ENCODE results near the gene ARMC2. TPM values are rescaled to one million over a fixed set of nuclear protein-coding genes. Genes with fewer than 3 reads are reported as not detected.
"Not testable (repeated sequence)": the region's sequence is repeated elsewhere in the genome, so short reads cannot be mapped to it uniquely, and the experiment has no call there.

ARMC2 gene
- total RNA-seq, 2 experiments from 2014 or later, result 12.2 to 15.3 TPM

DNA sequence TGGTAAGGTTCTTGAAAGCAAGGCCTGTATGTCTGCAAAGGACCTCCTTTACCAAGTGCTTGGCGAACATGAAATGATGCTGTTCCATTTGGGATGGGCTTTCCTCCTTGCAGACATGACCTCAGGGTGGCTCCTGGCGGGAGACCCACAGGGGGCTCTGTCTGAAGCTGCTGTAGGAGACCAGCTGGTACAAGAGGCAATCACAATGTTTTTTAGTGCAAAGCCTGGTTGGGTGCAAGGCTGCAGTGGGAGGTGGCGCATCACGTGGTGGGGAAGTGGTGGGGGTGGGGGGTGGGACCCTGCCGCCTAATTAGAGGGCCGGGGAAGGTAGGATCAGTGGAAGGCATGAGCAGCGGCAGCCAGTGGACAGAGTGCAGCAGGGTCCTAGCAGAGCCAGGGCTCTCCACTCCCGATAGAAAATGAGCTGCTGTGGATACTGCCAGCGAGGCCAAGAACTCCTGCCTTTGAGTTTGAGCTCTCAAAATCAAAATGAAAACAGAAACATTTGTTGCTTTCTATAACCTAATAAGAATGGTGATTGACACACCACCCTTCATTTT, 9.1 kb upstream of the ARMC2 start:
- H3K9me3 Mint-ChIP-seq, result no peaks in the 10 kb centered on the region
- no peak overlapping the region for H3K27ac Mint-ChIP-seq
- POLR2A ChIA-PET, result interaction anchor here (0.5 to 0.7 kb wide), 3 partner anchors 26 to 618 kb away, joined by 3 to 6 read pairs (median 3); no protein-coding TSS in a partner anchor

DNA sequence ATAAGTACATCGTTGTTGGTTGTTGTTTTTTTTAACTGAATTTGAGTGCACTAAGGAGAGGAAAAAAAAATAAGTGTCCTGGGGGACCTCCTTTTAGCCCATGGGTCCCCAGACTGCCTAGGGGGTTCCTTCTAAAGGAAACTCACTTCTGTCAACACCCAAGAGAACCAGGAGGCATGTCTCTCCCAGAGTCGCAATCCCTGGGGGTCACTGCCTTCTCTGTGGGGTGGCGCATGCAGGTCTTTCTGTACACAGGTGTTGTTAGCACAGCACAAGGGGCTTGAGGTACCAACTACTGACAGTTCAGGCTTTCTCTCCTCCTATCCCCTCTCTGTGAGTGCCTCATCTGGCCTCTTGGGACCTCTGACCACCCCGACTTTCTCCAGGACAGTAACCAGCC, 7.3 kb upstream of the ARMC2 start:
- no peak overlapping the region for H3K27ac Mint-ChIP-seq
- H3K4me1 Mint-ChIP-seq, result peaks cover 25% of the 10 kb centered on the region
- H3K36me3 Mint-ChIP-seq, result no peaks in the 10 kb centered on the region
- H3K27me3 Mint-ChIP-seq, result peaks cover 4% of the 10 kb centered on the region
- no peaks in the 10 kb centered on the region for H3K9me3 Mint-ChIP-seq
- POLR2A ChIA-PET, result no interaction called here
- DNase-seq (no peak), ATAC-seq (ENCODE audit: low read depth) (no peak)
- no peak overlapping the region for H3K4me3 Mint-ChIP-seq

More for the DNA sequence above, 9.1 kb upstream of the ARMC2 start:
- no peaks in the 10 kb centered on the region for H3K36me3 Mint-ChIP-seq
- ATAC-seq (ENCODE audit: low read depth) (no peak), DNase-seq (no peak)
- peaks cover 2% of the 10 kb centered on the region for H3K27me3 Mint-ChIP-seq
- H3K4me3 Mint-ChIP-seq, result no peak overlapping the region
- H3K4me1 Mint-ChIP-seq, result peaks cover 32% of the 10 kb centered on the region

DNA sequence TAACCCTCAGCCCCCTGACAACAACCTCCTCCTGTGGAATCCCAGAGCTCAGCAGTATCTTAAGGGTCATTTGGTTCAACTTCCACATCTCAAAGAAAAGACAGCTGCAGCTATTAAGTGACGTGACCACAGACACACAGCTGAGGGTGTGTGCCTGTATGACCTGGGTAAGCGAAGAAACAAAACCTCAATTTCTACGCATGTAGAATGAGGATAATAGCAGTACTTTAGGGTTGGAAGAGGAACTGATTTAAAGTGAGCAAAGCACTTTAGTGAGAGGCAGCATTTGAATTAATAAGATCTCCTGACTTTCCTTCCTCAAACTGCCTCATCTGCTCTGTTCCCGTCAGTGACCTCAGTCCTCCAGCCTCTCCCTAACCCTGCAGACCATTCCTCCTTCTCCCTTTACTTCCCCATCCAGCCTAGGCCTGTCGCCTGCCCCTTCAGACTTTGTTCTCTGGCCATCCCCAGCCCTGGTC, 6.8 kb upstream of the ARMC2 start:
- POLR2A ChIA-PET, result no interaction called here
- peaks cover 24% of the 10 kb centered on the region for H3K4me1 Mint-ChIP-seq
- no peak for ATAC-seq (ENCODE audit: low read depth)
- H3K36me3 Mint-ChIP-seq, result no peaks in the 10 kb centered on the region
- no peaks in the 10 kb centered on the region for H3K9me3 Mint-ChIP-seq
- no peak for DNase-seq
- H3K27ac Mint-ChIP-seq, result no peak overlapping the region
- H3K27me3 Mint-ChIP-seq, result peaks cover 8% of the 10 kb centered on the region
- H3K4me3 Mint-ChIP-seq, result no peak overlapping the region

DNA sequence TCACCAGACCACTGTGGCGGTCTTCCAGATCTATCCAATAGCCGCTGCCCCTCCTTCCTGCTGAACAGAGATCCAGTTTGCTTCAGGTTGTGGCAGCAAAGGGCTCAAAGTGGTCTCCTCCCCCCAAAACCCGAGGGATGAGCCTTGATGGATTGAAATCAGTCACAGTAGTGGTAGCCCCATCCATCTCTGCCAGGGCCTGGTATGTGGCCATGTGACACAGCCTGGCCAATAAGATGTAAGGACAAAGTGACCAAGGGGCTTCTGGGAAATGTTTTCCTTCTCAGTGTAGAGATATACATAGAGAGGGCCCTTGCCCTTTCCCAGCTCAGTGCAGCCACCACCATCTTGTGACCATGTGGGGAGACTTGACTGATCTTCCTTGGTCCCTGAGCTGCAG, 4.1 kb upstream of the ARMC2 start:
- no peak for DNase-seq
- no peaks in the 10 kb centered on the region for H3K9me3 Mint-ChIP-seq
- H3K36me3 Mint-ChIP-seq, result no peaks in the 10 kb centered on the region
- peaks cover 9% of the 10 kb centered on the region for H3K27me3 Mint-ChIP-seq
- H3K4me3 Mint-ChIP-seq, result no peak overlapping the region
- ATAC-seq (ENCODE audit: low read depth), result no peak
- H3K27ac Mint-ChIP-seq, result no peak overlapping the region
- peaks cover 9% of the 10 kb centered on the region for H3K4me1 Mint-ChIP-seq
- POLR2A ChIA-PET, result no interaction called here

DNA sequence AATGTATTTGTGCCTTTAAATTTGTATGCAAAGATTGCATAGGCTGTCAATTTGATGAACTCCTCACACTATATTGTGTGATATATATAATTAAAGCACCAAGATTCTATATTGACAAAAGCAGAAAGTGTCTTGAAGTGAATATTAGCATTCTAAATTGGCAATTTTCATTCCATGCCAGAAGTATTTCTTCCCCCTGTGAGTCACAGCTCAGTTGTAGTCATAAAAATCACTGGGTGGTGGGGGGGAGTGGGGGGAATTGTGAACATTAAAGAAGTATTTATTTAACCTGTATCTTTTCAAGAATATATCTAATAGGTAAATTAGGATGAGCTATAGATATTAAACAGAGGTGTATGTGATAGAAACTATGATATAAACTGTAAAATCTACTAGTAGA, 3.1 kb upstream of the ARMC2 start:
- Mint-ChIP-seq H3K36me3 (no peaks in the 10 kb centered on the region), H3K9me3 (no peaks in the 10 kb centered on the region), H3K27ac (no peak overlapping the region), H3K4me3 (no peak overlapping the region), H3K27me3 (peaks cover 9% of the 10 kb centered on the region), H3K4me1 (peaks cover 10% of the 10 kb centered on the region)
- POLR2A ChIA-PET, result interaction anchor here (0.6 kb wide), 1 partner anchor 249 kb away, joined by 8 read pairs; no protein-coding TSS in a partner anchor
- DNase-seq, result no peak
- ATAC-seq (ENCODE audit: low read depth), result no peak

DNA sequence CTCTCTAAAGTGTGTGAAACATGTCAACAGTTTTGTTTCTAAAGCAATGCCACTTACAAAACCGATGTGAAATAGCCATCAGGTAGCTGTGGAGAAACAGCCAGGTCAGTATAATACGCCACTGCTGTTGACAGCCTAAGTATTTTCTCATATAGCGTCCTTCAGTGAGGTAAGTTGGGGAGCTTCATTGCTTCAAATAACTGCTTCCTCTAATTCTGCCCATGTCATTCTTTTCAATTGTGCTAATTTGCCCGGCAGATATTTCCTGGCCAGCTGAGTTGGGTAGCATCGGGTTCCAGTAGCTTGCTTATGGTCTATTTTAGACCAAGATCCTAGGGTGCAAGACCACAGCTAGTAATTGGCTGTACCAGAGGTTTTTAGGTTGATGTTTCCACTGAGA, 2.1 kb upstream of the ARMC2 start:
- no peak overlapping the region for H3K4me3 Mint-ChIP-seq
- no peak for ATAC-seq (ENCODE audit: low read depth)
- no peak overlapping the region for H3K27ac Mint-ChIP-seq
- no peaks in the 10 kb centered on the region for H3K9me3 Mint-ChIP-seq
- DNase-seq, result no peak
- H3K27me3 Mint-ChIP-seq, result peaks cover 7% of the 10 kb centered on the region
- POLR2A ChIA-PET, result interaction anchor here (0.7 to 2.8 kb wide), 2 partner anchors 8 to 287 kb away, joined by 3 to 10 read pairs; no protein-coding TSS in a partner anchor
- no peaks in the 10 kb centered on the region for H3K36me3 Mint-ChIP-seq
- H3K4me1 Mint-ChIP-seq, result peaks cover 17% of the 10 kb centered on the region

DNA sequence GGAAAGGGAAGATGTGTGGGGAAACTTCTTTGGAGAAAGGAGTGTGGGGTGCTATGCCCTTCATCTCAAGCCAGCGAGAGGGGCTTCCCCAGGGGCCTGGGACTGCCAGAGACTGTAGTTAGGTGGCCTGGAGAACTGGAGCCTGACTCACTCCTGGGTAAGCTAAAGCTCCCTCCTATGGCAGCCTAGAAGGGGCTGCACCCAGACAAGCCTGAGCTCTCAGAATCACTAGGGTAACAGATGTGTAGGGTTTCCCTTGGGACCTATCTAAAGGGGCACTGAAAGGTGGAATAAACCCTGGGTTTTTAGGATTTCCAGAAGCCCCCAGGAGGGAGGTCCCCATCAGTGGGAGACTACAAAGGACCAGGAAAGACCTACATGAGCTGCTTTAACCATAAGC, 1.6 kb upstream of the ARMC2 start:
- H3K4me1 Mint-ChIP-seq, result peaks cover 20% of the 10 kb centered on the region

DNA sequence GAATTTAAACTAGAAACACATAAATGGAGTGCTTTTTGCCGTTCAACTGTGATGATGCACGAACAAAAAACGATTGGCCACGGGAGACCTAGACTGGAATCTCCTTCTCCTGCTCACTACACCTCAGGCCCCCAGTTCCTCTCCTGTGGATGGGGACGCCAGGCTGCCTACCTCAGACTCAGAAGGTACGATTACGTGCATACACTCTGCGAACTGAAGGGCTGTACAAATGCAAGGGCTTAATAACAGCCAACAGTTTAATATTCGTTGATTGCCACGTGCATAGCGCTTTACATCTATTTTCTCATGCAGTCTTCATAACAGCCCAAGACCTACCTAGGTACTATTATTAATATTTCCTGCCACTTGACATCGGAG, 495 bp upstream of the ARMC2 start:
- POLR2A ChIA-PET, result interaction anchor here (0.8 to 2.8 kb wide), 11 partner anchors 10 to 536 kb away, joined by 3 to 10 read pairs (median 5); partner anchors contain the start of gene SESN1
- ATAC-seq (ENCODE audit: low read depth), result peak; percentile 8
- H3K36me3 Mint-ChIP-seq, result no peaks in the 10 kb centered on the region
- H3K9me3 Mint-ChIP-seq, result no peaks in the 10 kb centered on the region
- peaks cover 7% of the 10 kb centered on the region for H3K27me3 Mint-ChIP-seq
- H3K27ac Mint-ChIP-seq, result peak overlapping the region; percentile 84
- peak overlapping the region; percentile 89 for H3K4me3 Mint-ChIP-seq
- peaks cover 20% of the 10 kb centered on the region for H3K4me1 Mint-ChIP-seq
- no peak for DNase-seq

More for the DNA sequence above, 1.6 kb upstream of the ARMC2 start:
- Mint-ChIP-seq H3K4me3 (no peak overlapping the region), H3K36me3 (no peaks in the 10 kb centered on the region), H3K9me3 (no peaks in the 10 kb centered on the region), H3K27ac (no peak overlapping the region), H3K27me3 (peaks cover 7% of the 10 kb centered on the region)
- ATAC-seq (ENCODE audit: low read depth) (no peak), DNase-seq (no peak)
- POLR2A ChIA-PET, result interaction anchor here (2.8 kb wide), 1 partner anchor 9 kb away, joined by 10 read pairs; no protein-coding TSS in a partner anchor

DNA sequence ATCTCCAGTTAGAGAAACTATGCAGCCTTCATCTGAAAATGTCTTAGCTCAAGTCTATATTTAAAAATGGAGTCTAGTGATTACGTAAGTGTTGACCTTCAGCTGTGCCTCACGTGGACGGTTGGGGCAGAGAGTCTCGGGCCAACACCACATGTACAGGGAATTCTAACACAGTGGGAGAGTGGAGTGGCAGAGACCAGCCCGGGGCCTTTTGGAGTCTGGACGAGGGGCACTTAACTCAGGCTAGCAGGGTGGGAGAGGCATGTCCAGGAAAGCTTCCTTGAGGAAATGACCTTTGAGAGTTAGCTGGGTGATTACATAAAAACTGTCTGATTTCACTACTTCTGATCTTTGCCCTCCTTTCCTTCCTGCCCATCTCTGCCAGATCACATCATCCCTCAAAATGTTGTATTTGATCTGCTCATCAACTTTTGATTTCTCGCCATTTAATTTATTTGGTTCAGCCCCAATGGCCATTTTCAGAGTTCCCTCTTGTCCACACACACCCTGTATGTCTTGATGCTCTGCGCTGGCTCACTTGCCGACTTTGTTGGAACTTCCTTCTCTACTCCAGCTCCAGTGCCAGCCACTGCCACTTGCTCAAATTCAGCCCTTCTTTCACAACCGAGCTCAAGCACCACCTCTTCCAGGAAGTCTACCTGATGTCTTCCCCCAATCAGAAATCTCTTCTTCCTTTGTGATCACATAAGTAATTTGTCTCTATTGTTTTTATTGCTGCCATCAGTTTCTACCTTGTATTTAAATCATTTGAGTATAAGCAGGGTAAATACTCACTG, 2.6 kb downstream of the ARMC2 start:
- H3K4me1 Mint-ChIP-seq, result peaks cover 25% of the 10 kb centered on the region
- H3K4me3 Mint-ChIP-seq, result no peak overlapping the region
- peaks cover 6% of the 10 kb centered on the region for H3K27me3 Mint-ChIP-seq
- DNase-seq, result no peak
- peaks cover 22% of the 10 kb centered on the region for H3K36me3 Mint-ChIP-seq
- POLR2A ChIA-PET, result interaction anchor here (2.0 kb wide), 1 partner anchor 15 kb away, joined by 9 read pairs; no protein-coding TSS in a partner anchor
- ATAC-seq (ENCODE audit: low read depth), result no peak
- H3K9me3 Mint-ChIP-seq, result peaks cover 3% of the 10 kb centered on the region
- no peak overlapping the region for H3K27ac Mint-ChIP-seq

DNA sequence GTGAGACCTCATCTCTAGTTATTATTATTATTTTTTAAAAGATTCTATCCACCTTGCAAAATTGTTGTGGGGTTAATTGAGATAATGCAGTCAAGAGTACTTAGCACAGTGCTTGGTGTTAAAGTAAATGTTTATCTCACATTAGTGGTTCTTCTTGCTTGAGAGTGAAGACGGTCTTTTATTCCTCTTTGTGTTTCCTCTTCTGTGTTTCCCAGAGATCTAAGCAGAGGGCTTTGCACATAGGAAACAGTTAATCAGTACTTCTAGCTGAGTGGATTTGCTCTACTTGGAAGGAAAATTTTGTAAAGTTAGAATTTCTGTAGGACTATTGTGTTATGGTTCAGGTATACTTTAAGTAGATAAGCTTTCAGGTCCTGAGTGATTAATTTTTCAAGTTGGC, 3.5 kb downstream of the ARMC2 start:
- POLR2A ChIA-PET, result interaction anchor here (2.0 kb wide), 1 partner anchor 14 kb away, joined by 9 read pairs; no protein-coding TSS in a partner anchor
- ATAC-seq (ENCODE audit: low read depth), result no peak

DNA sequence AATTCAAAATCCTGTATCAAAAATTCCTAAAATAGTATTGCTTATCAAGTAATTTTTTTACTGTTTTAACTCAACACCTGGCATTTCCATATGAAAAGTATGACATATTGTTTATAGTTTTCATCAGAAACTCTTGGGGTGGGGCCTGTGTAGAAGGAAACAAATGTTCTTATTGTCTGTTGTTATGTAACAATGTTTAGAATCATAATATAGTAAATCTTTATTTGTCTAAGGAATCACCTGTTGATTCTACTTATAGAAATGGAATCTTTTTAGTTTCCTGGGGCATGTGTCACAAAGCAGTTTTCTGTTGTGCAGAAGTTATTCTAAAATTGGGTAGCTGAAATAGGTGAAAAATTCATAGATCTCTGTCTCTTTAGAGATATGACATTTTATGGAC, 4.9 kb downstream of the ARMC2 start:
- H3K27ac Mint-ChIP-seq, result no peak overlapping the region
- DNase-seq, result no peak
- H3K27me3 Mint-ChIP-seq, result no peaks in the 10 kb centered on the region
- no peak overlapping the region for H3K4me3 Mint-ChIP-seq
- peaks cover 19% of the 10 kb centered on the region for H3K4me1 Mint-ChIP-seq
- peaks cover 12% of the 10 kb centered on the region for H3K9me3 Mint-ChIP-seq
- H3K36me3 Mint-ChIP-seq, result peaks cover 42% of the 10 kb centered on the region
- POLR2A ChIA-PET, result no interaction called here
- ATAC-seq (ENCODE audit: low read depth), result no peak

More for the DNA sequence above, 3.5 kb downstream of the ARMC2 start:
- Mint-ChIP-seq H3K36me3 (peaks cover 31% of the 10 kb centered on the region), H3K27me3 (no peaks in the 10 kb centered on the region), H3K4me3 (no peak overlapping the region), H3K4me1 (peaks cover 23% of the 10 kb centered on the region), H3K9me3 (peaks cover 6% of the 10 kb centered on the region), H3K27ac (no peak overlapping the region)
- no peak for DNase-seq

DNA sequence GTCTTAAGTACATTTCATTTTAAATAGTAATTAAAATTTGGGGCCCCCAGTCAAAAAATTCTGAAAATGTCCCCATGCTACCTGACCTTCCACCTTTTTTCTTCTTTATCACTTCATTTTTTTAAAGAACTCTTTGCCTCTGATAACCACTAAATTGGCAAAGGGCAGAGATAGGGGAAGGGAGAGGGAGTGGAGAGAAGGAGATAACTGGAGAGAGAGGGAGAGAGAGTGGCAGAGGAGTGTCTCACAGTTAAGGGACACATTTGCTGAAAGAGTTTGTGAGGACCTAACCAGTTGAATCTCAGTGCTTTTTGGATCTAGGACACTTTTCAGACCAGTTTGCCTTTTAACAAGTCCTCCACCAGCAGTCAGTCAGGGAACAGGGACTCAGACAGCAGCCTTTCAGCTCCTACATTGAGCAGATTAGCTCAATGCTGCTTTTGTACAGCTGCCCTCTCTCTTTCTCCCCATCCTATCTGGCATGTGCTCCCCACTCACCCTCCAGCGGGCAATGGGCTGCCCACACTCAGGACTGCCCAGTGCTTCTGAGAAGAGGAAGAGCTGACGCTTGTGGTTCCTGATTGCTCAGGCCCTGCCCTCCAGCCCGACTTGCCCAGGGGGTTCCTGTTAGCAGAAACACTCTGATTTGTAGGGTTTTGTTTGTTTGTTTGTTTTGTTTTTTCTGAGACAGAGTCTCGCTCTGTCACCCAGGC, 14.4 kb downstream of the ARMC2 start:
- H3K4me3 Mint-ChIP-seq, result no peak overlapping the region
- no peaks in the 10 kb centered on the region for H3K27me3 Mint-ChIP-seq
- H3K9me3 Mint-ChIP-seq, result peaks cover 1% of the 10 kb centered on the region
- H3K4me1 Mint-ChIP-seq, result peaks cover 16% of the 10 kb centered on the region
- no peak for ATAC-seq (ENCODE audit: low read depth)
- no peak for DNase-seq
- no peak overlapping the region for H3K27ac Mint-ChIP-seq
- H3K36me3 Mint-ChIP-seq, result peaks cover 42% of the 10 kb centered on the region
- POLR2A ChIA-PET, result no interaction called here

DNA sequence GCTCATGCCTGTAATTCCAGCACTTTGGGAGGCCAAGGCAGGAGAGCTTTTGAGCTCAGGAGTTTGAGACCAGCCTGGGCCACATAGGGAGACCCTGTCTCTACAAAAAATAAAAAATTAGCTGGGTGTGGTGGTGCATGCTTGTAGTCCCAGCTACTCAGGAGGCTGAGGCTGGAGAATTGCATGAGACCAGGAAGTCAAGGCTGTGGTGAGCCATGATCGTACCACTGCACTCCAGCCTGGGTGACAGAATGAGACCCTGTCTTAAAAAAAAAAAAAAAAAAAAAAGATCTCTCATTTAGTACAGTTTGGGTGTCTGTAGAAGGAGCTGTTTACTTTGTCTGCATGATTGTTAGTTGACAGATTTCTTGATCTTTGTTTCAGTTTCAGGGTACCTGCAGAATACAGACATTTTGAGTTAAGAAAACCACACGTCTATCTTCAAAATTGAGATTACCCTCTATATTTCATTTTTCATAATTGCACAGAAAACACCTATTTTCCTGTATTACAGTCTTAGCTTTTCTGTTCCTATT, 17.6 kb downstream of the ARMC2 start:
- H3K36me3 Mint-ChIP-seq, result peaks cover 39% of the 10 kb centered on the region
- H3K4me3 Mint-ChIP-seq, result peak overlapping the region; percentile 71
- H3K4me1 Mint-ChIP-seq, result peaks cover 23% of the 10 kb centered on the region
- DNase-seq, H3K27me3 Mint-ChIP-seq, H3K9me3 Mint-ChIP-seq: not testable (repeated sequence)
- peak overlapping the region; percentile 82 for H3K27ac Mint-ChIP-seq
- POLR2A ChIA-PET, result interaction anchor here (0.7 to 2.2 kb wide), 4 partner anchors 8 to 27 kb away, joined by 4 to 9 read pairs (median 6); partner anchors contain the start of gene ARMC2
- peak; percentile 75 for ATAC-seq (ENCODE audit: low read depth)

Measured in activated naive CD8-positive, alpha-beta T cell treated with anti-CD3 and anti-CD28 coated beads, Interleukin-2, amount 10 ng/mL, durations not matched to agents 7 days and 5 days (primary cell).